IPS-18c (cell line): ENCODE measurements around the gene SLC23A2.
"Not testable (repeated sequence)": the region's sequence is repeated elsewhere in the genome, so short reads cannot be mapped to it uniquely, and the experiment has no call there.

Experiments used
- H3K4me3 ChIP-seq: 2 replicates; pipeline ENCODE4 v1.7.0; 2013; ENCODE audit warnings: low read depth, mild to moderate bottlenecking, low read length, moderate library complexity; ENCODE audit not compliant: insufficient read depth
- H3K9me3 ChIP-seq: one replicate; pipeline ENCODE4 v1.6.1; 2013; ENCODE audit warnings: mild to moderate bottlenecking, low read length, moderate library complexity; ENCODE audit not compliant: control insufficient read depth, insufficient read depth

SLC23A2 gene

GRCh38 chr20:5001174-5002076, at the start of gene SLC23A2:
TSS of gene SLC23A2 (minus strand) at chr20:5001510. CDS start at chr20:4932562, 68,948 bp downstream.
- Histone ChIP-seq H3K4me3 (peak within 1 kb of the TSS; percentile 79), H3K9me3 (no peaks in the 10 kb centered on the region)

- H3K9me3 ChIP-seq = no peaks in the 10 kb centered on the region
- H3K4me3 ChIP-seq = no peak overlapping the region
Observed at GRCh38 chr20:5046656-5047339, 45.5 kb upstream of the SLC23A2 start.

- Histone ChIP-seq H3K9me3 (no peaks in the 10 kb centered on the region), H3K4me3 (no peak overlapping the region)
Observed at GRCh38 chr20:5045906-5046305, 44.6 kb upstream of the SLC23A2 start.

GRCh38 chr20:5044075-5044620, 42.8 kb upstream of the SLC23A2 start:
- no peak overlapping the region for H3K4me3 ChIP-seq
- no peaks in the 10 kb centered on the region for H3K9me3 ChIP-seq

GRCh38 chr20:5041433-5041832, 40.1 kb upstream of the SLC23A2 start:
- Histone ChIP-seq H3K9me3 (no peaks in the 10 kb centered on the region), H3K4me3 (no peak overlapping the region)

GRCh38 chr20:5040345-5040744, 39.0 kb upstream of the SLC23A2 start:
- Histone ChIP-seq H3K4me3 (no peak overlapping the region), H3K9me3 (no peaks in the 10 kb centered on the region)

- Histone ChIP-seq H3K9me3 (no peaks in the 10 kb centered on the region), H3K4me3 (no peak overlapping the region)
Observed at GRCh38 chr20:5039889-5040288, 38.6 kb upstream of the SLC23A2 start.

- H3K4me3 ChIP-seq = no peak overlapping the region
- no peaks in the 10 kb centered on the region for H3K9me3 ChIP-seq
Observed at GRCh38 chr20:5039255-5039657, 37.9 kb upstream of the SLC23A2 start.

GRCh38 chr20:5036828-5037227, 35.5 kb upstream of the SLC23A2 start:
- Histone ChIP-seq H3K4me3 (no peak overlapping the region), H3K9me3 (no peaks in the 10 kb centered on the region)

GRCh38 chr20:5035518-5035917, 34.2 kb upstream of the SLC23A2 start:
- not testable (repeated sequence) for H3K4me3 ChIP-seq, H3K9me3 ChIP-seq

- H3K9me3 ChIP-seq = no peaks in the 10 kb centered on the region
Observed at GRCh38 chr20:5033566-5033965, 32.3 kb upstream of the SLC23A2 start.

GRCh38 chr20:5031701-5032100, 30.4 kb upstream of the SLC23A2 start:
- not testable (repeated sequence) for H3K9me3 ChIP-seq, H3K4me3 ChIP-seq

More at GRCh38 chr20:5033566-5033965, 32.3 kb upstream of the SLC23A2 start:
- H3K4me3 ChIP-seq = no peak overlapping the region

- no peak overlapping the region for H3K4me3 ChIP-seq
- H3K9me3 ChIP-seq = no peaks in the 10 kb centered on the region
Observed at GRCh38 chr20:5031206-5031557, 29.9 kb upstream of the SLC23A2 start.

- Histone ChIP-seq H3K9me3 (no peaks in the 10 kb centered on the region), H3K4me3 (no peak overlapping the region)
Observed at GRCh38 chr20:5030348-5031205, 29.3 kb upstream of the SLC23A2 start.

GRCh38 chr20:5028258-5029059, 27.1 kb upstream of the SLC23A2 start:
- not testable (repeated sequence) for H3K4me3 ChIP-seq, H3K9me3 ChIP-seq

- no peak overlapping the region for H3K4me3 ChIP-seq
- H3K9me3 ChIP-seq = no peaks in the 10 kb centered on the region
Observed at GRCh38 chr20:5024982-5025381, 23.7 kb upstream of the SLC23A2 start.
